WTC11 (cell line): ENCODE results near the gene CLDN34. TPM values are rescaled to one million over a fixed set of nuclear protein-coding genes. Genes with fewer than 3 reads are reported as not detected.

ENCODE experiments used
- ATAC-seq: fragments of 200-7000 bp; cut with Tn5 transposase; 2 replicates; pipeline ENCODE4 v1.10.0; 2021; ENCODE audit warnings: mild to moderate bottlenecking, moderate library complexity
- CTCF ChIA-PET: fragments of 300-600 bp; sonication (Branson Sonifier 250); formaldehyde crosslinking; loops from one replicate; lab custom pipeline; 2021; ENCODE audit warnings: antibody characterized with exemption; lab: Charles Lee
- POLR2A ChIA-PET: fragments of 350-600 bp; sonication (Branson Sonifier 250); formaldehyde crosslinking; loops from one replicate; lab custom pipeline; 2021; ENCODE audit warnings: antibody characterized with exemption; lab: Charles Lee
- DNase-seq: peaks from one replicate; pipeline ENCODE4 v3.0.0; 2021; ENCODE audit warnings: low spot score
- H3K27ac Mint-ChIP-seq: 2 replicates; pipeline ENCODE4 v1.8.0; 2021; ENCODE audit warnings: mixed read lengths
- H3K27me3 Mint-ChIP-seq: 2 replicates; pipeline ENCODE4 v1.8.0; 2021; ENCODE audit warnings: low read depth, mild to moderate bottlenecking, moderate library complexity, mixed read lengths
- H3K36me3 Mint-ChIP-seq: 2 replicates; pipeline ENCODE4 v1.8.0; 2021; ENCODE audit warnings: mixed read lengths
- H3K4me1 Mint-ChIP-seq: 2 replicates; pipeline ENCODE4 v1.8.0; 2022; ENCODE audit warnings: mixed read lengths
- H3K4me3 Mint-ChIP-seq: 2 replicates; pipeline ENCODE4 v1.8.0; 2021; ENCODE audit warnings: mild to moderate bottlenecking, moderate library complexity, mixed read lengths
- H3K9me3 Mint-ChIP-seq: 2 replicates; pipeline ENCODE4 v1.8.0; 2021; ENCODE audit warnings: mixed read lengths
- AR ChIP-seq: fragments of 250-450 bp; sonication (Bioruptor Pico); IDR thresholded peaks from 2 replicates; pipeline ENCODE4 v1.9.0; 2021; ENCODE audit warnings: mild to moderate bottlenecking
- ATF6 ChIP-seq: sonication (generic); formaldehyde crosslinking; IDR thresholded peaks from 2 replicates; pipeline ENCODE4 v1.8.1; 2023; ENCODE audit warnings: mild to moderate bottlenecking, missing genetic modification reagents
- EMX1 ChIP-seq: fragments of 250-450 bp; sonication (Bioruptor Pico); IDR thresholded peaks from 2 replicates; pipeline ENCODE4 v1.8.0; 2021; ENCODE audit warnings: mild to moderate bottlenecking
- ESRRA ChIP-seq: sonication (generic); formaldehyde crosslinking; IDR thresholded peaks from 2 replicates; pipeline ENCODE4 v1.8.1; 2022; ENCODE audit warnings: mild to moderate bottlenecking, missing genetic modification reagents, borderline replicate concordance
- GABPB1 ChIP-seq: sonication (generic); formaldehyde crosslinking; IDR thresholded peaks from 2 replicates; pipeline ENCODE4 v1.8.1; 2023; ENCODE audit warnings: mild to moderate bottlenecking, missing genetic modification reagents
- GTF2I ChIP-seq: fragments of 250-450 bp; sonication (Bioruptor Pico); conservative IDR thresholded peaks from 2 replicates; pipeline ENCODE4 v1.4.0; 2021; ENCODE audit warnings: mild to moderate bottlenecking
- KAT7 ChIP-seq: sonication (generic); formaldehyde crosslinking; IDR thresholded peaks from 2 replicates; pipeline ENCODE4 v1.8.1; 2023; ENCODE audit warnings: missing genetic modification reagents, mild to moderate bottlenecking, borderline replicate concordance
- MLX ChIP-seq: sonication (generic); formaldehyde crosslinking; IDR thresholded peaks from 2 replicates; pipeline ENCODE4 v1.8.1; 2023; ENCODE audit warnings: mild to moderate bottlenecking, missing genetic modification reagents, moderate library complexity
- NFATC4 ChIP-seq: fragments of 250-450 bp; sonication (Bioruptor Pico); IDR thresholded peaks from 2 replicates; pipeline ENCODE4 v1.9.0; 2021; ENCODE audit warnings: mild to moderate bottlenecking
- NFYB ChIP-seq: sonication (generic); formaldehyde crosslinking; conservative IDR thresholded peaks from 2 replicates; pipeline ENCODE4 v1.8.0; 2022; ENCODE audit warnings: low read depth, missing genetic modification reagents
- PREB ChIP-seq: sonication (generic); formaldehyde crosslinking; IDR thresholded peaks from 2 replicates; pipeline ENCODE4 v1.8.1; 2022; ENCODE audit warnings: mild to moderate bottlenecking, missing genetic modification reagents, moderate library complexity, borderline replicate concordance
- TP53 ChIP-seq: sonication (generic); formaldehyde crosslinking; IDR thresholded peaks from 2 replicates; pipeline ENCODE4 v1.8.1; 2023; ENCODE audit warnings: mild to moderate bottlenecking, missing genetic modification reagents
- USF1 ChIP-seq: sonication (generic); formaldehyde crosslinking; IDR thresholded peaks from 2 replicates; pipeline ENCODE4 v1.8.0; 2022; ENCODE audit warnings: mild to moderate bottlenecking, missing genetic modification reagents
- ZNF416 ChIP-seq: fragments of 250-450 bp; sonication (Bioruptor Pico); IDR thresholded peaks from 2 replicates; pipeline ENCODE4 v1.9.0; 2021; ENCODE audit warnings: mild to moderate bottlenecking, inconsistent platforms
- ZNF425 ChIP-seq: fragments of 250-450 bp; sonication (Bioruptor Pico); conservative IDR thresholded peaks from 2 replicates; pipeline ENCODE4 v1.9.0; 2021; ENCODE audit warnings: mild to moderate bottlenecking
- ZSCAN18 ChIP-seq: fragments of 250-450 bp; sonication (Bioruptor Pico); IDR thresholded peaks from 2 replicates; pipeline ENCODE4 v2.1.2; 2022; ENCODE audit warnings: mild to moderate bottlenecking, moderate library complexity
- total RNA-seq: library from RNA; stranded (reverse); gene quantifications from 3 replicates; pipeline ENCODE4 v1.2.3, GENCODE V29; 2021

The CLDN34 gene
- total RNA-seq, 1 experiment from 2014 or later: 0.52 TPM

- ChIA-PET CTCF (no interaction called here), POLR2A (no interaction called here)
- Mint-ChIP-seq H3K4me1 (peaks cover 29% of the 10 kb centered on the region), H3K27me3 (no peaks in the 10 kb centered on the region), H3K36me3 (peaks cover 9% of the 10 kb centered on the region), H3K9me3 (peaks cover 10% of the 10 kb centered on the region), H3K4me3 (no peak overlapping the region), H3K27ac (no peak overlapping the region; the same call in 1 of the 2 replicates)
- DNase-seq (no peak), ATAC-seq (no peak)
- TF ChIP-seq GTF2I: no peak
- no peak for TF ChIP-seq ZSCAN18 (CRISPR knock-in tag)
- TF ChIP-seq ZNF416 (CRISPR knock-in tag): no peak
- TF ChIP-seq USF1 (CRISPR knock-in tag): no peak
- TF ChIP-seq EMX1 (CRISPR knock-in tag): no peak
- TF ChIP-seq ZNF425 (CRISPR knock-in tag): no peak
- TF ChIP-seq PREB (CRISPR knock-in tag): no peak
- no peak for TF ChIP-seq MLX (CRISPR knock-in tag)
- no peak for TF ChIP-seq GABPB1 (CRISPR knock-in tag)
- no peak for TF ChIP-seq NFATC4 (CRISPR knock-in tag)
- no peak for TF ChIP-seq ESRRA
- no peak for TF ChIP-seq NFYB (CRISPR knock-in tag)
- TF ChIP-seq ATF6 (CRISPR knock-in tag): no peak
- TF ChIP-seq KAT7 (CRISPR knock-in tag): no peak
- TF ChIP-seq TP53 (CRISPR knock-in tag): no peak
- TF ChIP-seq AR (CRISPR knock-in tag): no peak
Observed at GRCh38 chrX:9977635-9978034, 10.5 kb downstream of the CLDN34 start.
